ENCODE data around the gene SLC30A10.

DNA sequence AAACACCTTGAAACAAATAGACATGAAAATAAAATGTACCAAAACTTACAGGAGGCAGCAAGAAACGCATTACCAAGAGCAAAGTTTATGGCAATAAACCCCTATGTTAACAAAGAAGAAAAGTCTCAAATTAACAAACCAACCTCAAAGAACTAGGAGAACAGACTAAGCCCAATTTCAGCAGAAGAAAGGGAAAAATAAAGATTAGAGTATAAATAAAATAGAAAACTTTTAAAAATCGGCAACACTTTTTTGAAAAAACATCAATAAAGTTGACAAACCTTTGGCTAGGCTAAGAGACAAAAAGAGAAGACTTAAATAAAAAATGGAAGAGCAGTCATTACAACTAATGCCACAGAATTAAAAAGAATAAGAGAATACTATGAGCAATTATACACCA lies 42.7 kb downstream of the SLC30A10 start:
- TF ChIP-seq, protein P1, sequence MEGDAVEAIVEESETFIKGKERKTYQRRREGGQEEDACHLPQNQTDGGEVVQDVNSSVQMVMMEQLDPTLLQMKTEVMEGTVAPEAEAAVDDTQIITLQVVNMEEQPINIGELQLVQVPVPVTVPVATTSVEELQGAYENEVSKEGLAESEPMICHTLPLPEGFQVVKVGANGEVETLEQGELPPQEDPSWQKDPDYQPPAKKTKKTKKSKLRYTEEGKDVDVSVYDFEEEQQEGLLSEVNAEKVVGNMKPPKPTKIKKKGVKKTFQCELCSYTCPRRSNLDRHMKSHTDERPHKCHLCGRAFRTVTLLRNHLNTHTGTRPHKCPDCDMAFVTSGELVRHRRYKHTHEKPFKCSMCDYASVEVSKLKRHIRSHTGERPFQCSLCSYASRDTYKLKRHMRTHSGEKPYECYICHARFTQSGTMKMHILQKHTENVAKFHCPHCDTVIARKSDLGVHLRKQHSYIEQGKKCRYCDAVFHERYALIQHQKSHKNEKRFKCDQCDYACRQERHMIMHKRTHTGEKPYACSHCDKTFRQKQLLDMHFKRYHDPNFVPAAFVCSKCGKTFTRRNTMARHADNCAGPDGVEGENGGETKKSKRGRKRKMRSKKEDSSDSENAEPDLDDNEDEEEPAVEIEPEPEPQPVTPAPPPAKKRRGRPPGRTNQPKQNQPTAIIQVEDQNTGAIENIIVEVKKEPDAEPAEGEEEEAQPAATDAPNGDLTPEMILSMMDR (conservative IDR thresholded peaks at IDR 0.05; ENCODE audit: low read length), result no peak
- no peak for TF ChIP-seq EZH2phosphoT487 (IDR thresholded peaks at IDR 0.05; ENCODE audit: borderline replicate concordance, low read depth, low read length)

All from OCI-LY7 (cell line).